ENCODE measurements around the gene EFCAB6.

- no peak for TF ChIP-seq POLR2A (IDR thresholded peaks at IDR 0.05; ENCODE audit: low read depth, low read length)
- no peak for TF ChIP-seq TAF1 (IDR thresholded peaks at IDR 0.05; ENCODE audit: borderline replicate concordance, low read depth, low read length)
- no peak for TF ChIP-seq POLR2AphosphoS5 (IDR thresholded peaks at IDR 0.05; ENCODE audit: low read depth, low read length)
These were observed 271.1 kb downstream of the EFCAB6 start for GRCh38 chr22:43541022-43541421.
